ENCODE measurements around the gene TMEM30B. TPM values are rescaled to one million over a fixed set of nuclear protein-coding genes. Genes with fewer than 3 reads are reported as not detected.

TMEM30B gene
- total RNA-seq, 1 experiment from 2014 or later: 0.12 TPM

- no peaks in the 10 kb centered on the region for H4K20me1 ChIP-seq (ENCODE audit: insufficient read depth)
- no peaks in the 10 kb centered on the region for H3K79me2 ChIP-seq (ENCODE audit: insufficient read depth, low read length)
- H3K27ac ChIP-seq (ENCODE audit: low read depth, low read length): no peak overlapping the region
- H3K4me2 ChIP-seq (ENCODE audit: low read length): no peak overlapping the region
- RAD21 ChIA-PET (ENCODE audit: low non-redundant PET in 1 of 2, low total read pairs in 2 of 2, uncharacterized antibody in 2 of 2, unreplicated experiment in 2 of 2): no interaction called here
- H3K9me3 ChIP-seq (ENCODE audit: control insufficient read depth in 1 of 2, insufficient read depth in 1 of 2, low read depth in 1 of 2, low read length in 2 of 2): no peaks in the 10 kb centered on the region
- DNase-seq (ENCODE audit: low read depth, low spot score) (no peak), ATAC-seq (no peak)
- no peaks in the 10 kb centered on the region for H3K4me1 ChIP-seq (ENCODE audit: control insufficient read depth in 1 of 2, insufficient read depth in 2 of 2, low read length in 2 of 2)
- BruUV-seq (replicated peaks): no TSS peak
- H3K4me3 ChIP-seq (replicated peaks in 1 of 2; ENCODE audit: low read depth in 1 of 2, low read length in 2 of 2): no peak overlapping the region
- TF ChIP-seq YY1 (IDR thresholded peaks at IDR 0.05; ENCODE audit: extremely low read depth, insufficient replicate concordance, low read depth, low read length): no peak
- TF ChIP-seq, protein P1, sequence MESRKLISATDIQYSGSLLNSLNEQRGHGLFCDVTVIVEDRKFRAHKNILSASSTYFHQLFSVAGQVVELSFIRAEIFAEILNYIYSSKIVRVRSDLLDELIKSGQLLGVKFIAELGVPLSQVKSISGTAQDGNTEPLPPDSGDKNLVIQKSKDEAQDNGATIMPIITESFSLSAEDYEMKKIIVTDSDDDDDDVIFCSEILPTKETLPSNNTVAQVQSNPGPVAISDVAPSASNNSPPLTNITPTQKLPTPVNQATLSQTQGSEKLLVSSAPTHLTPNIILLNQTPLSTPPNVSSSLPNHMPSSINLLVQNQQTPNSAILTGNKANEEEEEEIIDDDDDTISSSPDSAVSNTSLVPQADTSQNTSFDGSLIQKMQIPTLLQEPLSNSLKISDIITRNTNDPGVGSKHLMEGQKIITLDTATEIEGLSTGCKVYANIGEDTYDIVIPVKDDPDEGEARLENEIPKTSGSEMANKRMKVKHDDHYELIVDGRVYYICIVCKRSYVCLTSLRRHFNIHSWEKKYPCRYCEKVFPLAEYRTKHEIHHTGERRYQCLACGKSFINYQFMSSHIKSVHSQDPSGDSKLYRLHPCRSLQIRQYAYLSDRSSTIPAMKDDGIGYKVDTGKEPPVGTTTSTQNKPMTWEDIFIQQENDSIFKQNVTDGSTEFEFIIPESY (IDR thresholded peaks at IDR 0.05; ENCODE audit: extremely low read depth, insufficient replicate concordance, low read length): no peak
- no peak for TF ChIP-seq JUND (IDR thresholded peaks at IDR 0.05)
- TF ChIP-seq POLR2A (IDR thresholded peaks at IDR 0.05; ENCODE audit: borderline replicate concordance, extremely low read depth, insufficient read depth, insufficient read length): no peak
- no peak for TF ChIP-seq TCF7L2 (IDR thresholded peaks at IDR 0.05; ENCODE audit: borderline replicate concordance, extremely low read depth, insufficient read depth, insufficient read length)
- TF ChIP-seq, protein P2, sequence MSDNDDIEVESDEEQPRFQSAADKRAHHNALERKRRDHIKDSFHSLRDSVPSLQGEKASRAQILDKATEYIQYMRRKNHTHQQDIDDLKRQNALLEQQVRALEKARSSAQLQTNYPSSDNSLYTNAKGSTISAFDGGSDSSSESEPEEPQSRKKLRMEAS (IDR thresholded peaks at IDR 0.05): no peak
- TF ChIP-seq, protein P3, sequence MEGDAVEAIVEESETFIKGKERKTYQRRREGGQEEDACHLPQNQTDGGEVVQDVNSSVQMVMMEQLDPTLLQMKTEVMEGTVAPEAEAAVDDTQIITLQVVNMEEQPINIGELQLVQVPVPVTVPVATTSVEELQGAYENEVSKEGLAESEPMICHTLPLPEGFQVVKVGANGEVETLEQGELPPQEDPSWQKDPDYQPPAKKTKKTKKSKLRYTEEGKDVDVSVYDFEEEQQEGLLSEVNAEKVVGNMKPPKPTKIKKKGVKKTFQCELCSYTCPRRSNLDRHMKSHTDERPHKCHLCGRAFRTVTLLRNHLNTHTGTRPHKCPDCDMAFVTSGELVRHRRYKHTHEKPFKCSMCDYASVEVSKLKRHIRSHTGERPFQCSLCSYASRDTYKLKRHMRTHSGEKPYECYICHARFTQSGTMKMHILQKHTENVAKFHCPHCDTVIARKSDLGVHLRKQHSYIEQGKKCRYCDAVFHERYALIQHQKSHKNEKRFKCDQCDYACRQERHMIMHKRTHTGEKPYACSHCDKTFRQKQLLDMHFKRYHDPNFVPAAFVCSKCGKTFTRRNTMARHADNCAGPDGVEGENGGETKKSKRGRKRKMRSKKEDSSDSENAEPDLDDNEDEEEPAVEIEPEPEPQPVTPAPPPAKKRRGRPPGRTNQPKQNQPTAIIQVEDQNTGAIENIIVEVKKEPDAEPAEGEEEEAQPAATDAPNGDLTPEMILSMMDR (IDR thresholded peaks at IDR 0.05 in 2 of 3, conservative IDR thresholded peaks at IDR 0.05 in 1 of 3; ENCODE audit: borderline replicate concordance in 1 of 3, insufficient read depth in 1 of 3, low read depth in 2 of 3, low read length in 2 of 3): no peak
- TF ChIP-seq ZFX (IDR thresholded peaks at IDR 0.05): no peak
- no peak for TF ChIP-seq POLR2AphosphoS5 (IDR thresholded peaks at IDR 0.05; ENCODE audit: low read depth, low read length)
- no peak for TF ChIP-seq SIN3A (IDR thresholded peaks at IDR 0.05; ENCODE audit: low read depth)
- TF ChIP-seq, protein P4, sequence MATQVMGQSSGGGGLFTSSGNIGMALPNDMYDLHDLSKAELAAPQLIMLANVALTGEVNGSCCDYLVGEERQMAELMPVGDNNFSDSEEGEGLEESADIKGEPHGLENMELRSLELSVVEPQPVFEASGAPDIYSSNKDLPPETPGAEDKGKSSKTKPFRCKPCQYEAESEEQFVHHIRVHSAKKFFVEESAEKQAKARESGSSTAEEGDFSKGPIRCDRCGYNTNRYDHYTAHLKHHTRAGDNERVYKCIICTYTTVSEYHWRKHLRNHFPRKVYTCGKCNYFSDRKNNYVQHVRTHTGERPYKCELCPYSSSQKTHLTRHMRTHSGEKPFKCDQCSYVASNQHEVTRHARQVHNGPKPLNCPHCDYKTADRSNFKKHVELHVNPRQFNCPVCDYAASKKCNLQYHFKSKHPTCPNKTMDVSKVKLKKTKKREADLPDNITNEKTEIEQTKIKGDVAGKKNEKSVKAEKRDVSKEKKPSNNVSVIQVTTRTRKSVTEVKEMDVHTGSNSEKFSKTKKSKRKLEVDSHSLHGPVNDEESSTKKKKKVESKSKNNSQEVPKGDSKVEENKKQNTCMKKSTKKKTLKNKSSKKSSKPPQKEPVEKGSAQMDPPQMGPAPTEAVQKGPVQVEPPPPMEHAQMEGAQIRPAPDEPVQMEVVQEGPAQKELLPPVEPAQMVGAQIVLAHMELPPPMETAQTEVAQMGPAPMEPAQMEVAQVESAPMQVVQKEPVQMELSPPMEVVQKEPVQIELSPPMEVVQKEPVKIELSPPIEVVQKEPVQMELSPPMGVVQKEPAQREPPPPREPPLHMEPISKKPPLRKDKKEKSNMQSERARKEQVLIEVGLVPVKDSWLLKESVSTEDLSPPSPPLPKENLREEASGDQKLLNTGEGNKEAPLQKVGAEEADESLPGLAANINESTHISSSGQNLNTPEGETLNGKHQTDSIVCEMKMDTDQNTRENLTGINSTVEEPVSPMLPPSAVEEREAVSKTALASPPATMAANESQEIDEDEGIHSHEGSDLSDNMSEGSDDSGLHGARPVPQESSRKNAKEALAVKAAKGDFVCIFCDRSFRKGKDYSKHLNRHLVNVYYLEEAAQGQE (IDR thresholded peaks at IDR 0.05; ENCODE audit: low read depth): no peak
- no peak for TF ChIP-seq EZH2phosphoT487 (IDR thresholded peaks at IDR 0.05; ENCODE audit: borderline replicate concordance)
- H2AFZ ChIP-seq (ENCODE audit: low read depth, low read length, poor library complexity, severe bottlenecking): no peak overlapping the region
- H3K9ac ChIP-seq (ENCODE audit: low read length): no peak overlapping the region
- no peaks in the 10 kb centered on the region for H3K36me3 ChIP-seq (ENCODE audit: control insufficient read depth in 1 of 2, insufficient read depth in 2 of 2, low read length in 2 of 2)
- POLR2A ChIA-PET: no interaction called here
- H3K9me2 ChIP-seq (ENCODE audit: insufficient read depth): no peaks in the 10 kb centered on the region
- H3K27me3 ChIP-seq (ENCODE audit: insufficient read depth, low read length): no peaks in the 10 kb centered on the region
- intact Hi-C loops (cut with micrococcal nuclease): no loop called here
- CTCF ChIA-PET: no interaction called here
Observed at GRCh38 chr14:61246721-61247120, 34.4 kb downstream of the TMEM30B start.

Measured in HCT116 (cell line).